ENCODE measurements around the gene POLR1A.

The POLR1A gene

DNA sequence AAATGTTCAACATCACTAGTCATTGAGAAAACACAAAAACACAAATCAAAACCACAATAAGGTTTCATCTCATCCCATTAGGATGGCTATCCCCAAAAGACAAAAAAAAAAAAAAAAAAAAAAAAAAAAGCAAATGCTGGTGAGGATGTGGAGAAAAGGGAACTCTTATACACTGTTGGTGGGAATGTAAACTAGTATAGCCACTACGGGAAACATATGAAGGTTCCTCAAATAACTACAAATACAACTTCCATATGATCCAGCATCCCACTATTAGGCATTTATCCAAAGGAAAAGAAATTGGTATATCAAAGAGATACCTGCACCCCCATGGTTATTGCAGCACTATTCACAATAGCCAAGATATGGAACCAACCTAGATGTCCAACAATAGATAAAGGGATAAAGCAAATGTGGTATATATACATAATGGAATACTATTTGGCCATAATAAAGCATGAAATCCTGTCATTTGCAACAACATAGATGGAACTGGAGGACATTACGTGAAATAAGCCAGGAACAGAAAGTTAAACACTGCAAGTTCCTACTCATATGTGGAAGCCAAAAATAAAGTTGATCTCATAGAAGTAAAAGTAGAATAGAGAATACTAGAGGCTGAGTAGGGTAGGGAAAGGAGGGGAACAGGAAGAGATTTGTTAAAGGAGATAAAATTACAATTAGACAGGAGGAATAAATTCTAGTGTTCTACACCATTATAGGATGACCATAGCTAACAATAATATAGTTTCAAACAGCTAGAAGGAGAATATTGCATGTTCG lies 8.4 kb downstream of the POLR1A start:
- no peak for DNase-seq

DNA sequence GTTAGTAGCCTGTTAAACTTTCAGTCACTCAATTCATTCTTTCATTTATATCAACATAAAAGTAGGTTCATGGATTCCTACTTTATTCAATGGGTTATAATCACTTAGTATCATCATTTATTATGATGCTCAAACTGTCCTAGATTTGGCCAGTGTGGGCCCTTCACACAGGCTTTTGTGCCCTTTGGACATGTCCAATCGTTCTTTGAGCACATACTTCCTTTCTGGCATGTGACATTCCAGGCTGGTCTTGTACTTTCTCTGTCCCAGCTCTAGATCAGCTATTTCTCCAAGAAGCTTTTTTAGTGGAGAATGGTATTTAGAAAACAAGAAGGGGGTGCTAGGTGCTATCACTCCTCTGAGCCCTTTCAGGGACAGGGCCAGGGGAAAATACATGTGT lies 11.5 kb downstream of the POLR1A start:
- DNase-seq: no peak

DNA sequence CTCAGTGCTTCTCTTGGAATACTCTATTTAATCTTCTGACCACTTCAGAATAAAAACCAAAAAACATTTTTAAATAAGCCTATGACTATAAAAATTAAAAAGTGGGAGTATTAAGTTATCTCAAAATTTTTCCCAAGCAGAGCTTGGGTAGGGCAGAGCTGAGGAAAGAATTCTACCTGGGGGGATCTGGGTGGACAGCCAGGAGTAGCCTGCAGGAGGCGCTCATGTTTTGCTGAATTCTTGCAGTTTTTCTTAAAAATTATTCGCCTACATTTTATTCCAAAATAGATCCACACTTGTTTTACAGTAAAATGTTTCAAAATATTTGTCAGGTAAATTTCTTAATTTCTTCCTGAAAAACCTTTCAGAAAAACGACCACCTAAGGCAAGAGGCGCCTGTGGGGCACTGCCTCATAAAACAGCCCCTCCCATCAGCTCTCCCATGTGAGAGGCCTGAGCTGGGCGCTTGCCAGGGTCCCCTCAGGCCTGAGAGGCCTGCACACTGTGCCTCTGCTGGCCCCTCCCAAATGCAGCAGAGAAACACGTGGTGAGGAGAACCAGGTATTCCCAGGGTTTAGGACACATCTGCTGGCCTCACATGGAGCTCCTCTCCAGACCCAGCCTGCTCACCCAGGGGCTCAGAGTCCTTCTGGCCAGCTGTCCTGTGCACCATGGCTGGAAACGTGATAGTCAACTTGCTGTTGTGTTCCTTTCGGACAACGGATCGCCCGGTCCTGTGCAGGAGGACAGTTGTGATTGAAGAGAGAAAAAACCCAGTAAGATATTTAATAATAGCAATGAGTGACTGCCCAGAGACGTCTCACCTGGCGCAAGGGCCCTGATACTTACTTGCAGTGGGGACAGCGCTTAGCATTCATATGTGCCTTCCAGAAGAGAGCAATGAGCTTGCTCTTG lies 17.5 kb downstream of the POLR1A start:
- DNase-seq: no peak

DNA sequence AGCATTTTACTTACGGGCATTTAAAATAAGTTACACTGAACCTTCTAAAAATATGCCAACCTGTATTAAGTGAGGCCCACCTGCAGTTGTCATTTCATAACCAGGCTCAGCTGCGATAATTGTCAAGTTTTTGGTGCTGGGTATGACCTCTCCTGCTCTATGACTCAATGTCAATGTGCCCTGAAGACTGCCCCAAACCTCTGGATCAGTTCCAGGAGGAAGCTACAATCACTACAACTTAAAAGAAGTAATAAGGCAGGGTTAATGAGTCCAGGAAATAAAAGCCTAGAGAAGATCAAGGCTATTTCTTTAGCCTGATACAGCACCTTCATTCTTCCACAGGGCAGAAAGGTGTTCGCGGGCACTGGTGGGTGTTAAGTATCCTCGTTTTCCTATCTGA lies 22.9 kb downstream of the POLR1A start:
- no peak for DNase-seq

DNA sequence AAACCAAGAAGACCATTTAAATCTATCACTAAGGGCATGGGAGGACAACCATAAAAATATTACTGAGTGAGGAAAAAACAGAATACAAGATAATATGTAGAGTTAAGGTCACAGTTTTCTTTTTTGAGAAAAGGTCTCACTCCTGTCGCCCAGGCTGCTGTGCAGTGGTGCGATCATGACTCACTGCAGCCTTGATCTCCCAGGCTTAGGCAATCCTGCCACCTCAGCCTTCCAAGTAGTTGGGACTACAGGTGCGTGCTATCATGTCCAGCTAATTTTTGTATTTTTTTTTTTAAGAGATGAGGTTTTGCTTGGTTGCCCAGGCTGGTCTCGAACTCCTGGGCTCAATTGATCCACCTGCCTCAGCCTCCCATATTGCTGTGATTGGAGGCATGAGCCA lies 24.0 kb downstream of the POLR1A start:
- no peak for DNase-seq

DNA sequence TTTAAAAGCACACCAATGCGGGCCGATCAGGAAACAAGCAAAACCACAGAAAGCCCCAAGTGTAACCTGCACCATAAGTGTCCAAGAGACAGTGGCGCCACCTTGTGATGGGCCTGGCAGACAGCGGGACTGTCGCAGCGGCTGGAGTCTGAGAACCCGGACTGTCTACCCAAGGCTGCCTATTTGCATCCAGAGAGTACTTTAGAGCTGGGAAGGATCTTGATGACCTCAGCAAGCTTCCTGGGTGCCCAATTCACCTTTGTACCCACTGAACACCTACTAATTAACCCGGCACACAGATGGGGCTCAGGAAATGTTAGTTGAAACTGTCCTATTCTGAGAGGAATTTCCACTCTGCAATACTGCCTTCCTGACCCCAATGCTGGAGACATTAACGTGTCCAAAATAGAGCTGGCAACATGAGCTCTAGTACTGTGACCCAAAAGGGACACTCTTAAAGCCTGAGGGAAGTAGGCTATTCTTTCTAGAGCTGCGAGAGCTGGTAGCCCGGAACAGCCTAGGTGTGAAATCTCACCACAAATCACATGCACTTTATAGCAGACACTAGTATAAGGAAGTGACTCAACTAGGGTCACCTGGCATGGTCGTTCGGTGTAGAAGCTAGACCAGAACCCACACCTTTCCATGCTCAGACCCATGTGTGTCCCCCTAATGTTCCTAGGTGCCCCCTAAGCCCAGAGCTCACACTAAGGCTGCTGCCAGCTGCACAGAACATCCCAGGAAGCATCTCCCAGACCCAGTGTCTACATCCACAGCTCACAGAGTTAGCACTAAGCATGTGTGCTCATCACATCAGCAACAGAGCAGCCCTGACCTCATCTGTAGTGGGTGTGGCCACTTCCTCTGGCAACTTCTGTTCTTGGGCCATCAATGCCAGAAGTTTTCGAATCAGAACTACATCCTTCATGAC lies 25.4 kb downstream of the POLR1A start:
- DNase-seq: peak; percentile 63

DNA sequence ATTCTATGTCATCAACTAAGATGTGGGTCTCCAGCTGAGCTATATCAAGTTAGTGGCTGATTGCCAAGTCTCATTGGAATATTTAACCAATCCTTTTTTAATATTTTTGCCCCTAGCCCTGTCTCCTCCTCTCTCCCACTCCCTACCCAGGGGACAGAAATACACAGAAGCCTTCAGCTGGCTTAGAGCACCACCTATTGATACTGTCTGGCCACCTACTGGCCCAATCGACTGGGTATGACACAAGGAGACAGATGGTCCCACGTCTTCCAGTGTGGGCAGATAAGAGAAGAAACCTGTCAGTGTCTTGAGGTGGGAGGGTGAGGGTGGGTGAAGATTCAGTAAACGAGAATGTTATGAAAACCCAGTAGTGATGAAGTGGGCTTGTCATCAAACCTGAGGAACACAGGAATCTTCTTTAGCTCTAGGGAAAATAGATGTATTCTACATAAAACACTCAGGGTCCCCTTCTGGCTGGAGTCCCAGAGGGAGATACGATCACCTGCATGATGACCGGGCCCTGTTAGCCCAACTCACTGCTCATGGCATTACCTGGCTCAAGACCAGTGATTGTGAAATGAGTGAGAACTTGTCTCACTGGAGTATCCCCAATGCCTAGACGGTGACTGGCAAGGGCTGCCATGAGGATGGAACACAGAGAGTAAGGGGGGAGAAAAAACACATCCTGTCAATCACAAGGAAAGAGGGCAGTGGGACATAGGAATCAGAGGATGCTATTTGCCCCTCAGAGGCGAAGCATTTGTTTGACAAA lies 26.7 kb downstream of the POLR1A start:
- DNase-seq: peak; percentile 54

DNA sequence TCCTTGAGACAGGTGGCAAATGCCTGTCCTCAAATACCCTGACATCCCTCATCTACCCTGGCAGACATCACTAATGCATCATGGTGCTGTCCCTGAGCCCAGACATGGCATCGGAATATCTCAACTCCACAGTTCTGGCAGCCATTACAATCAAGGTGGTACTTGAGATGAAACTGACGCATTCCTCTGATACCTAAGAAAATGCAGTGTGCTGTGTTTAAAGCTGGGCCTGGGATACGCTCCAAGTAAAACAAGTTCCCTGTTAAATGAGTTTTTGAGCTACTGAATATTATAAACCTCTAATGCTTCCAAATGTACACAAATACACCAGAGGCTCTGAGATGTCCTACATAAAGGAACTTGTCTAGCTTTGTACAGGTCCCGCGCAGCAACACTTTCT lies 29.8 kb downstream of the POLR1A start:
- DNase-seq: no peak

DNA sequence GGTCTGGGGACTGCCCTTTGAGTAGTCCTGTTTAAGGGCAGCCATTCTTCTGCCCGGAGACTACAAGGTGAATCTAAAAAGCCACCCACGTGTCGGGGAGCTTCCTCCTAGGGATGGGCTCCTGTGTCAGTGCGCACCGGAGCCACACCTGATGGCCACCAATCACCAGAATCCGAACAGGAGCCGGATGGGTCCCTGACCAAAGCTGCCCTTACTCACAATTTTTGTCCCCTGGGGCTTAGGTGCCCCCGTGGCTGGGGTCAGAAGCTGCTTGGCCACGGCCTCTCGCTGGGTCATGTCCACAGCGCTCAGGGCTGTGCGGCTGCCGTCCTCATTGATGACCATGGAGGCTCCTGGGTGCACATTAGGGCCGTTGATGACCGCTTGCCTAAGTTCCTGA lies 30.9 kb downstream of the POLR1A start:
- DNase-seq: no peak

DNA sequence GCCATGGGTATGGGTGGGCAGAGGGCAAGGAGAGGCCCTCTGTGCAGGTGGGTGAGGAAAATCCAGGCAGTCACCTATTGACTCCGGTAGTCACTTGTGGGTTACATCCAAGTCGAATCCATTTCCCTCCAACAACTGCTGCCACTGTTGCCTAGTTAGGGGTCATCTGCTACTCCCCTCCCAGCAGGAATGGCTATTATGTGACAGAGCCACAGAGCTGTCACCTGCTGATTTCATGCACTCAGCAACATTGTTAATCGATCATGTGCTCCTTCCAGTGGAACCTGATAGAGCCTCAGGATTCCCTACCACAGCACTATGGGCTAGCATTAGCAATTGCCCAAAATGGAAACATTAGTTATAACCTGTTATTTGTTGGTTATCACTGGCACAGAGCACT lies 31.4 kb downstream of the POLR1A start:
- no peak for DNase-seq

DNA sequence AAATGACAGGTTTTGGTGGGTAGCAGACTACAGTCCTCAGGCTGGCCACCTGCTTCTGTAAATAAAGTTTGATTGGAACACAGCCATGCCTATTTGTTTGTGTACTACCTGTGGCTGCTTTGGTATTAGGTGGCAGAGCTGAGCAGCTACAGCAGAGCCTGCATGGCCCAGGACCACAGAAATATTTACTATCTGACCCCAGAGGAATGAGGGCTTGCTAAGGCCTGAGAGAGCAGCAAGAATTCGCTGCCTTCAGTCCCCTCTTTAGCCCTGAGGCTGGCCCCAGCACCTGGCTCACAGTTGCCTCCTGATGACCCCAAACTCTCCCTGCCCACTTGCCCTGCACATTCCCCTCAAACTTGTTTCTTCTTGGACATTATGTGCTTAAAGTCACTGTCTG lies 32.5 kb downstream of the POLR1A start:
- no peak for DNase-seq

DNA sequence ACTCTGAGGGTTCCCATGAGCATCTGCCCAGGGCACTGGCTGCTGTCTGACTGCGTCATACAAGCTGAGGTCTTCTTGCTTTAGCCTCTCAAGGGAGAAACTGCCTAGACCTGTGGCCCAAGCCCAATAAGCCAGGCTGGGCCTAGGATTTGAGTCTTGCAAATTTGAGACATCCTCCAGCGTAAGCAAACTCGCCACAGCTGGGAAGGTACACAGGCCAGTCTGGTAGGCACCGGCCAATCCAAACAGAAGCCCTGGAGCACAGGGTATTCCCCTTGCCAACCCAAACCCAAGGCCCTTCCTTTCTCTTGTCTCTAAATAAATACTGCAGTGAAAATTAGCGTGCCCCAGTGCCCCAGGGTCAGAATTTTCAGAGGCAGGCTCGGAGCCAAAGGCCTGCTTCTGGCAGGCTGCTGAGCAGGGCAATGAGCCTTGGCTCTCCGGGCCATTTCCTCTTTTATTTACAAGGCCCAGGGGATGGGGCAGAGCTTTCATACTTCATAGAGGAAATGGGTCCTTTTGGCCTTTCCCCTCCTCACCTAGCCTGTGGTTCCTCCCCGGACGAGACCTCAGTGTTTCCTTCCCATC lies 33.3 kb downstream of the POLR1A start:
- no peak for DNase-seq

DNA sequence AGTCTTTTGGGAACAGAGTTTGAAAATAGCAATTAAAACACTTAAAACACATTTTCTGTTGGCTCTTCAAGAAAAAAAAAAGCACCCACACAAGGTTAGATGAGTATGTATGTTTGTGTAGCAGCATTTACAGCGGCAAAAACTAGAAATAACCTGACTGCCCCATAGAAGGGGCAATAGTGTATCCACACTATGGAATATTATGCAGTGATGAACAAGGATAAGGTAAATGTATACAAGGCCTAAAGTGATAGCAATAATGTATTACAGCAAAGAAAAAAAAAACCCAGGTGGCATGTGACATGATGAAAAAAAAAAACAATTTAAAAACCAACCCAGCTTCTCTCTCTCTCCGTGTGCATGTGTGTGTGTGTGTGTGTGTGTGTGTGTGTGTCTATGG lies 34.8 kb downstream of the POLR1A start:
- no peak for DNase-seq

DNA sequence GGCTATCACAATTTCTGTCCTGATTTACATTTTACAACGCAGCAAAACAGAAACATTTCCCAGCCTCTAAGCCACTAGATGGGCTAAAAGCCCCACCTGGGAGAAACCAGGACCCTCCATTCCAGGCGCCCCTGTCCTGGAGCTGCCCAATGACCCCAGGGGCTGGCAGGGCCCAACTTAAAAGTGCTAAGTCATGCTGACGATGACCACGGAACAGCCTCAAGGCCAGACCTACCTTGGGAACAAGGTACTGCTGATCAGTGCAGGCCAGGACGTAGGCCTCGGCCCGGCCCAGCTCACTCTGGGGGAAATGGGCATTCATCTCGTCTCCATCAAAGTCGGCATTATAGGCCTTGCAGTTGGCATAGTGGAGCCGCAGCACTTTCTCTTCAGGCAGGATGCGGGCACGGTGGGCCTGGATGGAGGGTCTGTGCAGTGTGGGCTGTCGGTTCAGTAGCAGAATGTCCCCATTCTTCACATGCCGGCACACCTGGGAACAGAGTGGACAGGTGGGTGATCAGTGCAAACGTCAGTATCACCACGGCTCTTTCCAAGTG lies 35.8 kb downstream of the POLR1A start:
- no peak for DNase-seq

DNA sequence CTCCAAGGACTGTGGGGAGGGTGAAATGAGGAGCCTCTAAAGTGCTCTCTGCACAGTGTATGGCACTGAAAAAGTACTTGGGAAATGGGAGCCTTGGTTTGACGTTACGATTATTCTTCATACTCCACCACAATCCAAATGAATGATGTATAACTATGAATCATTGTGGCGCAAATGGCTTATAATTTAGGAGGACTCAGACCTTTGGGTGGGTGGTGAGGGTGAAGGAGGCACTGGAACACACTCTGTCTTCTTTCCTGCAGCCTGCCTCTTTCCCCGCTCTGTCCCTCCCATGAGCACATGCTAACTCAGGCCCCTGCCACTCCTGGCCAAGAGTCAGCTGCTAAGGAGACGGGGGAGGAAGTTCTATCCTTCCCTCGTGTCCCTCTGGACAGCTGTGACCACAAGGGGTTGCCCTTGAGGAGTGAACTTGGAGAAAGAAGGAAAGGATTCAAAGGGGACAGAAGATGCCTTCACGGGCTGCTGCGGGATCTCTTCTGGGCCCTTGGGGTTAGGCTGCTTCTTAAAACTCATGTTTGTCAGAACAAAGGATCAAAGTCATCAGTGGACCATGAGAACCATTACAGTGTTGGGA lies 36.5 kb downstream of the POLR1A start:
- DNase-seq: no peak

DNA sequence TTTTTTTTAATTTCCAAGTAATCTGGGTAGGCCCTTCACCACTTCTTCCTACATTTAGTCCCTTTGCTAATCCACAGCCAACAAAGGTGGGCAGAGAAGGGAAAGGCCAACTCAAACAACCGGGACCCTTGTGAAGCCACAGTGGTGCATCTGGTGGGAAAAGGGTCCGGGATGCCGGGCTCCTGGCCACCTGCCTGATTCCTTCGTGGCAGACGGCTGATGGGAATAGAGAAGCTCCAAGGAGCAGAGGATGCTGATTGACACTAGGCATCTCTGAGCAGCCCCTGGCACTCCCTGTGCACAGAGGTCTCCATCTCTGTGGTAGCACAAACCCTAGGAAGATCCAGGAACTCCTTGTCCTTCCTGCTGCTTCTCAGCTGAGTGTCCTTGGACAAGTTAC lies 37.0 kb downstream of the POLR1A start:
- DNase-seq: no peak

DNA sequence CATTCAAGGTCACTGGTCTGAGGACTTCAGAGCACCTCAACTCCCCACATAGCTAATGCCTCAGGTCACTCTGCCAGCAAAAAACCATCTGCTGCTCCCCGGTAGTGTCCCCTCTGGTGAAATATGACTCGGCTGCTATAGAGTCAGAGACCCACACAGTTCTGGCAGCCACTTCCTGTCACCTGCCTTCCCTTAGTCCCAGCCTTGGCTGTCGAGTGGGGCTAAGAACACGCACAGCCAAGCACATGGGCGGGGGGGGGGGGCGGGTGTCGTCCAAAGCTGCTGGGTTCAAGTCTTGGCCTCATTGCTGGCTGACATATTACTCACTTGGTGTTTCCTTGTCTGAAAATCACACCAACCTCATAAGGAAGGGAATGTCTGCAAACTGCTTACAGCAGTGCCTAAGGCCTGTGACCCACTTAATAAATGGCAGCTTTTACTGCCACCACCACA lies 37.5 kb downstream of the POLR1A start:
- DNase-seq: peak; percentile 14

DNA sequence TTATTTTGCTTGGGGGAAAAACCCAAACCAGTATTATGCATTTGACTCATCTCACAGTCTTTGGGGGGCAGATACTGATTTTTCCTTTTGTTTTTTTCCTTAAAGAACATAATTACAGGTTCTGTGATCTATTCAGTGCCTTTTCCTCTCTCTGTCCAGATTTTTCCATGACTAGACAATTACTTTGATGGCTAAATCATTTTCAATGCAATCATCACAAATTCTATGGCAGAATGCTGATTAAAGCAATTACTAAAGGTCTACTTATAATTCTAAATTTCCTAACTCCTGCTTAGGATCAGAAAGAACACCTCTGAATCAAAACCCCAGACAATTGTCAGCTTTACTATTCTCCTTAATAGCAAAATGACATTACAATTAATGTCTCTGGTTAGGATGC lies 38.8 kb downstream of the POLR1A start:
- DNase-seq: no peak

DNA sequence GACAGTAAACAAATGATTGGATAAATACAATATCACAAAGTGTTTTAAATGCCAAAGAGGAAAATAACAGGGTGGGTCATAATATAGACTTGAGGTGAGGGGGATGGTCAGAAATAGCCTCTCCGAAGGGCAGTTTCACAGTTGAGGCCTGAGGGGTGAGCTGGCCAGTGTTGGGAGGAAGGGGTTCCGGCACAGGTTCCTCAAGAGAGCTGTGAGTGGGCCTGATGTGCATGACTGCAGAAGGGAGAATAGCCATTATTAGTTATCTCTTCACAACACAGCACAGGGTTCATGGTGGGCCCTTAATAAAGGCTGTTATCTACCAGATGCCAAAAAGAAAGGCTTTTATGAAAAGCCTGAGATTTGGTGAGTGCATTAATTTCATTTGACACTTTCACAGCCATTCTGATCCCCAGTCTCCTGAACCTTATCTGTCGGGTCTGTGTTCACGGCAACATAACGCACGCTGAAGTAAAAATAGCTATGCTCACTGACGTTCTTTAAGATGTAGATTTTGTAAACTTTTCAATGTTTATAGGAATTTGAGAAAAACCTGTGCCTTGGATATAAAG lies 39.6 kb downstream of the POLR1A start:
- no peak for DNase-seq

DNA sequence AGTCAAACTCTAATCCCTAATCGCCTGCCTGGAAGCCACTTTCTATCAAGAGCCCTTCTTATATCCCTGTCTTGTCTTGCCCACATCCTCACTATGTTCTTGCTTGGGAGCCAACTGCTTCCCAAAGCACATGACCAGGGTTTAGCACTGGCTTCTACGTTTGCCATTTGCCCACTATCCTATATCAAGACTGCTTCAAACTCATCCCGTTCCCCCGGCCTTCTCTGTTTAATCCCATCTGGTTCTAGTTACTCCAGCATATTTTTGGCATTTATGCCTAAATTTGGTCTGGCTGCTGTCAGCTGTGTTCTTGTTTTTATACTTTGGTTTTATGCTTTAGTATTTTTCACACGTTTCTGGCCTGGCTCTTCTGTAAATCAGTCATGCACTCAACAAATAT lies 40.2 kb downstream of the POLR1A start:
- DNase-seq: peak; percentile 90

Measured in fibroblast of skin of abdomen (primary cell).